NCI-H1048 (cell line): ENCODE measurements around the gene ADCY1.
"Not testable (repeated sequence)": the region's sequence is repeated elsewhere in the genome, so short reads cannot be mapped to it uniquely, and the experiment has no call there.

Source experiments
- DNase-seq: peaks from one replicate; lab custom pipeline; 2025; lab: John Stamatoyannopoulos, UW

Gene ADCY1

DNA sequence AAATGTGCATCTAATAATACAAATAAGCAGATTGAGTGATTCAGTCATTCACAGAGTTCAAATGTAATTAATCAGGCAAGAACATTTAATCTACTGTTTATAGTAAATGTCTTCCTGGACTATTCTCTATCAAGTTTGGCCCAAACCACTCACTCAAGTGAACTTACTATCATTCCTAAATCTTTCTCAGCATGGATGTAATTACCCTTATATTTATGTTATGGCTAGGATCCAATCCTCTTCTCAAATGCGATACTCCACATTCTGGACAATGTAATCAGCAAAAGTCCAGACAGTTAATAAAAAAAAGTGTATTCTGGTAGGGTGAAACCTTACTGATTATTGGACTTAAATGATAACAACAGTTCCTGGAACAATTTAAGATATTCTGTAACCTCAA lies 185.3 kb downstream of the ADCY1 start:
- not testable (repeated sequence) for DNase-seq

DNA sequence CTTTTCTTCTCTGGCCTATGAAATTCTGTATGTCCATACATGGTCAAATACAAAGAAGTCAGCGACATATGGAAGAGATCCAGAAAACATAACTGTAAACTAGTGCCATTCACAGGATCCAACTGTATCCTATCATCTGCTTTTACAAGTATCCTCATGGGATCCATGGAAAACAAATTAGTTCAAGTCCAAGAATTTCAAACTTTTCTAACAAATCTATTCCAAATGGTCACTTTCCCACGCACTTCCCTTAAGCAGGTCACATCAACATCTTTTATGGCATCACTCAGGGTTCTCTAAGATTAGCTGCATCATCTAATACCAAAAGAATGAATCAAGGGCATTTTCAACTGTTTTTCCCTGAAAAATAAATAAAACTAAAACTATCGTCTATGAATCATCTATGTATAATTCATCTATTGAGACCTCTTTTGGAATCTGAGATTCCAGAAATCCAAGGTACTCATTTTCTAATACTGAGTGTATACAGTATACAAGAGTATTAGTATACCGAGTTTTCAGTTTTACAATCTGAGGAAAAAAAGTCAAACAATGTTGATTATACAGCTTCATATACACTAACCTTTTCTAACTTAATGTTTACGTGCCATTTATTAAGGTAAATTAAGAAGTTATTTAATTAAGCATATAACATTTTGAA lies 187.5 kb downstream of the ADCY1 start:
- not testable (repeated sequence) for DNase-seq

DNA sequence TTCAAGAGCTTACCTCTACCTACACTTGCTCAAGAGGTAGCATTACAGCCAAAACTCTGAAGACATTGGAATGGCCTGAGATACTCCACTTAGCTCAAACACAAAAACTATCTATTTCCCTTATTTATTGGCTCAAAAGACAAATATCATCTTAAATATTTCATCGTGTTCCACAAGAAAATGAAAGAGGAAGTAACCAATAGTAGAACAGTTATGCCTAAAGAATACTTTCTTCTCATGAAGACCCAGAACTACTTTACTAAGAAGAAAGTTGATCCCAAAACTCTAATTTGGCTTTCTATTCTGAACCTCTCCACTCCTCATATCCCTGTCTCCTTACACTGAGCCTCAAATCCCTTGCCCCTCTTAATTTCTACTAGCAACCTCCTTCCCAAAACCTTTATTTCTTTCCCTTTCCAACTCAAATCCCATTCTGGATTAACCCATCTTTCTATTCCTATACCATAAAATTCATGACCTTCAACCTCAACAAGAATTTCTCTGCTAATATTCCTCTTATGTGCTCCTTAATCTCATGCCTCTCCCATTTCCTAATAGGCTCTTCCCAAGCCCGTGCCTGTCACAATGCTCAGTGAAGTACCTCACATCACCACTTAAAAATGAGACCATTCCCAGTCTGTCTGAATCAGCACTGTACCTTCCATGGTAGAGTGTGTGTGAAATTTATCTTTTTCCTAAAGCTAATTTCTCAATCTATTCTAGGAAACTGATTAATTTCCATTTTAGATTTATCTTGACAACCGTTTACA lies 188.2 kb downstream of the ADCY1 start:
- not testable (repeated sequence) for DNase-seq

DNA sequence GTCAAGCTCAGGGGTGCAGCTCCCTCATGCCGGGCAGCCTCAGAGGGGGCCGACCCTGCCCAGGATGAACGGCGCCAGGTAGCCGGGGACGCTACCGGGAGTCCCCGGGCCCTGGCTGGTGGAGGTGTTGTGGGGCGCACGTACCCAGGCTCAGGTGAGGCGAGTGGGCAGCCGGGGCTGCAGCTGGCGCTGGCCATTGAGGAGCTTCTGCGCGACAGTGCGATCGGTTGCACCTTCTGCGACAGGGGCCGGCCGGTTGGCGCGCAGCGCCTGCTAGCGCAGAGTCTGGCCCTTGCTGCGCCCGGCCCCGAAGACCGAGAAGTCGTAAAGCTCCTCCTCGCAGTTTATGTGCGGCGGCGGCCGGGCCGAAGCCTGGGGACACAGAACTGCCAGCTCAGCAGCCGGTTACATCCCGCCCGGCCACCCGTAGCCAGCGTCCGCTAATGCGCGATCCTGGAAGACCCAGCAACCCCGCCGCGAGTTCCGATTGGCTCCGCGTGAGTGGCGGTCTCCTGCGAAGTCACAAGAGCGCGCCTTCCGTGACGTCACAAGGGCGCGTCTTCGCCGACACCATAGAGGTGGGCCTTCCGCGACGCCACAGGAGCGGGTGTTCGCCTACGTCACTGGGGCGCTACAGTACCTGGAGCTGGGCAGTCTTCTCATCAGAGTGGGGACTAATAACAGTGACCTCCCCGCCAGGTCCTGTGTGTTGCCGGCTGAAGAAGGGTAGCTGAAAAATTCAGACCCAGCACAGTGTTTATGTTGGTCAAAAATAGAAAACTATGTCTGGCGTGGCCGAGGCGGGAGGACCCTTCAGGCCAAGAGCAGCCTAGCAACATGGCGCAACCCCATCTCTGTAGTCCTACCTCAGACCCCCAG lies 194.6 kb downstream of the ADCY1 start:
- peak; percentile 88 for DNase-seq

DNA sequence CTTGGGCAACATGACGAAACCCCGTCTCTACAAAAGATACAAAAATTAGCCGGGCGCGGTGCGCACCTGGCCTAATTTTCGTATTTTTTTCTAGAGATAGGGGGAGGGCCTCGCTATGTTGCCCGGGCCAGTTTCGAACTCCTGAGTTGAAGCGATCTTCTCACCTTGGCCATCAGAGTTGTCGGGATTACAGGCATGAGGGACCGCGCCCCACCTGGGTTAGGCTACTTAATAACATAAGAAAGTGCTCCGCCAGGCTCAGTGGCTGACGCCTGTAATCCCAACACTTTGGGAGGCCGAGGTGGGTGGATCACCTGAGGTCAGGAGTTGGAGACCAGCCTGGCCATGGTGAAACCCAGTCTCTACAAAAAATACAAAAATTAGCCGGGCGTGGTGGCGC lies 195.5 kb downstream of the ADCY1 start:
- DNase-seq: not testable (repeated sequence)
